Stomach (tissue), 9 donors: ENCODE measurements around the gene PHLDB3. TPM values are rescaled to one million over a fixed set of nuclear protein-coding genes. Genes with fewer than 3 reads are reported as not detected.

Source experiments
- DNase-seq, 2 donors: peaks; one replicate each; pipeline versions ENCODE4 v3.0.0 to v3.0.0-alpha.2; 2013 to 2019
- H3K27ac ChIP-seq, 5 donors: fragments of 200-600 bp in 4 of 5; sonication (generic) in 4 of 5; one replicate each; pipeline ENCODE4 v1.5.1; 2013 to 2019; ENCODE audit warnings: mild to moderate bottlenecking in 1 of 5, moderate library complexity in 1 of 5
- H3K27me3 ChIP-seq, 3 donors: fragments of 200-600 bp; sonication (generic); one replicate each; pipeline ENCODE4 v1.5.1; 2017 to 2019; ENCODE audit warnings: mixed run types in 1 of 3
- H3K36me3 ChIP-seq, 4 donors: fragments of 200-600 bp; sonication (generic); 1 replicate in 3 of 4; 2 replicates in 1 of 4; pipeline ENCODE4 v1.5.1; 2016 to 2019
- H3K4me1 ChIP-seq, 4 donors: fragments of 200-600 bp; sonication (generic); one replicate each; pipeline ENCODE4 v1.5.1; 2016 to 2019
- H3K4me3 ChIP-seq, 4 donors: fragments of 200-600 bp; sonication (generic) in 3 of 4; one replicate each; pipeline ENCODE4 v1.5.1; 2016 to 2019; ENCODE audit warnings: mild to moderate bottlenecking in 1 of 4
- H3K9me3 ChIP-seq, 4 donors: fragments of 200-600 bp; sonication (generic); one replicate each; pipeline ENCODE4 v1.5.1; 2016 to 2019
- CTCF ChIP-seq, 7 experiments: fragments of 450-650 bp in 4 of 7; fragments of 200-600 bp in 3 of 7; sonication (generic) in 3 of 7; IDR thresholded peaks; one replicate each; pipeline ENCODE4 v1.5.1; 2016 to 2019; ENCODE audit warnings: antibody characterized with exemption in 7 of 7, control low read depth in 2 of 7, mild to moderate bottlenecking in 1 of 7
- EP300 ChIP-seq: sonication (generic); formaldehyde crosslinking; IDR thresholded peaks from one replicate; pipeline ENCODE4 v1.6.1; 2017; ENCODE audit warnings: antibody characterized with exemption
- POLR2A ChIP-seq, 4 donors: fragments of 450-650 bp; IDR thresholded peaks; one replicate each; pipeline ENCODE4 v1.6.1; 2016; ENCODE audit warnings: antibody characterized with exemption in 4 of 4, control low read depth in 2 of 4, mild to moderate bottlenecking in 1 of 4, moderate library complexity in 1 of 4
- POLR2AphosphoS5 ChIP-seq, 3 donors: sonication (generic); formaldehyde crosslinking; IDR thresholded peaks; one replicate each; pipeline ENCODE4 v1.6.1; 2016; ENCODE audit warnings: antibody characterized with exemption in 3 of 3
- WGBS, 5 donors: extraction: QIAGEN DNeasy Blood & Tissue Kit in 3 of 5; methylation state at CpG; one replicate each; pipeline versions ENCODE4 v1.1.5 to v1.1.7; 2013 to 2018; 5-methylcytosine and 5-hydroxymethylcytosine counted together
- intact Hi-C: fragments of 100-400 bp; cut with DNase I; formaldehyde crosslinking; loops from one replicate; pipeline ENCODE4 v1.15.1; 2023; ENCODE audit warnings: low total_unique reads
- polyA plus RNA-seq, 3 donors: library from polyadenylated mRNA; stranded (reverse); fragments of 200-250 nt; gene quantifications; one replicate each; pipeline ENCODE4 v1.2.3, GENCODE V29; 2013
- total RNA-seq, 5 donors: library from RNA; depleted of rRNA; stranded (reverse); fragments of >200 nt; gene quantifications; one replicate each; pipeline versions ENCODE4 v1.1.0 to v1.2.3, GENCODE V29; 2014 to 2016
- donor health status: healthy with polysubstance abuse.
- donor health status: Bipolar disorder and iron deficiency.
- donor health status: healthy.

Gene PHLDB3
- total and polyA plus RNA-seq, 8 donors, result 2.0 to 55.3 (median 9.5) TPM; not detected in 1

GRCh38 chr19:43483281-43483680 is 21.3 kb downstream of the PHLDB3 start:
- Histone ChIP-seq H3K4me1 (no peaks in the 10 kb centered on the region), H3K27me3 (no peaks in the 10 kb centered on the region), H3K4me3 (no peak overlapping the region), H3K27ac (no peak overlapping the region), H3K9me3 (no peaks in the 10 kb centered on the region), H3K36me3 (peaks cover 0 to 19% (median 13%) of the 10 kb centered on the region in 4 donors)
- intact Hi-C loops, result no loop called here
- TF ChIP-seq EP300 (no peak), POLR2AphosphoS5 (IDR thresholded peaks at IDR 0.05) (no peak), CTCF (IDR thresholded peaks at IDR 0.05) (no peak), POLR2A (IDR thresholded peaks at IDR 0.05) (no peak)
- DNase-seq, result no peak
- 90 to 96% (median 94%) methylated on average over 6 of the region's 6 CpGs for WGBS, 5 donors

- intact Hi-C loops, result no loop called here
- Histone ChIP-seq H3K4me3 (no peak overlapping the region), H3K9me3 (no peaks in the 10 kb centered on the region), H3K27me3 (no peaks in the 10 kb centered on the region), H3K36me3 (peaks cover 0 to 29% (median 17%) of the 10 kb centered on the region in 4 donors), H3K27ac (no peak overlapping the region), H3K4me1 (no peaks in the 10 kb centered on the region)
- TF ChIP-seq POLR2AphosphoS5 (IDR thresholded peaks at IDR 0.05) (no peak), CTCF (IDR thresholded peaks at IDR 0.05) (no peak), EP300 (no peak), POLR2A (IDR thresholded peaks at IDR 0.05) (no peak)
- 83 to 90% (median 89%) methylated on average over 4 of the region's 4 CpGs for WGBS, 5 donors
- DNase-seq, result no peak
Observed at GRCh38 chr19:43482193-43482592, 22.4 kb downstream of the PHLDB3 start.

GRCh38 chr19:43481701-43482100 is 22.8 kb downstream of the PHLDB3 start:
- no peak for DNase-seq
- Histone ChIP-seq H3K27me3 (no peaks in the 10 kb centered on the region), H3K27ac (no peak overlapping the region), H3K4me1 (no peaks in the 10 kb centered on the region), H3K9me3 (no peaks in the 10 kb centered on the region), H3K36me3 (peaks cover 0 to 29% (median 17%) of the 10 kb centered on the region in 4 donors), H3K4me3 (no peak overlapping the region)
- no peak for TF ChIP-seq CTCF (IDR thresholded peaks at IDR 0.05)
- TF ChIP-seq POLR2AphosphoS5 (IDR thresholded peaks at IDR 0.05), result no peak
- TF ChIP-seq EP300, result no peak
- no peak for TF ChIP-seq POLR2A (IDR thresholded peaks at IDR 0.05)
- intact Hi-C loops, result no loop called here
- 79 to 90% (median 86%) methylated on average over 6 of the region's 6 CpGs for WGBS, 5 donors

- Histone ChIP-seq H3K4me3 (no peak overlapping the region), H3K36me3 (peaks cover 0 to 25% (median 17%) of the 10 kb centered on the region in 4 donors), H3K27me3 (no peaks in the 10 kb centered on the region), H3K27ac (no peak overlapping the region), H3K9me3 (no peaks in the 10 kb centered on the region), H3K4me1 (peaks cover 0 to 10% (median 2%) of the 10 kb centered on the region in 4 donors)
- TF ChIP-seq EP300 (no peak), POLR2A (IDR thresholded peaks at IDR 0.05) (no peak)
- 88 to 98% (median 95%) methylated on average over 3 of the region's 3 CpGs for WGBS, 5 donors
- intact Hi-C loops, result no loop called here
- no peak for DNase-seq
Observed at GRCh38 chr19:43480574-43480973, 24.0 kb downstream of the PHLDB3 start.

GRCh38 chr19:43479961-43480561 is 24.5 kb downstream of the PHLDB3 start:
- intact Hi-C loops, result no loop called here
- 93 to 96% (median 94%) methylated on average over 4 of the region's 4 CpGs for WGBS, 5 donors
- TF ChIP-seq EP300 (no peak), POLR2A (IDR thresholded peaks at IDR 0.05) (no peak), POLR2AphosphoS5 (IDR thresholded peaks at IDR 0.05) (no peak), CTCF (IDR thresholded peaks at IDR 0.05) (no peak)

More at GRCh38 chr19:43479961-43480561, 24.5 kb downstream of the PHLDB3 start:
- Histone ChIP-seq H3K36me3 (peaks cover 0 to 25% (median 17%) of the 10 kb centered on the region in 4 donors), H3K4me1 (peaks cover 0 to 14% (median 3%) of the 10 kb centered on the region in 4 donors), H3K27me3 (no peaks in the 10 kb centered on the region), H3K4me3 (no peak overlapping the region), H3K9me3 (no peaks in the 10 kb centered on the region), H3K27ac (no peak overlapping the region)
- no peak for DNase-seq
